SU-DHL-6 (cell line): ENCODE data around the gene PITHD1.

ENCODE experiments used
- EZH2phosphoT487 ChIP-seq: fragments of 200-600 bp; sonication (generic), shearing (Covaris generic); conservative IDR thresholded peaks from 2 replicates; pipeline ENCODE4 v1.6.1; 2018; ENCODE audit warnings: mild to moderate bottlenecking, antibody characterized with exemption, low read length, moderate library complexity, mixed read lengths
- TF ChIP-seq, protein P1 (sequence below): fragments of 200-600 bp; sonication (generic); IDR thresholded peaks from one replicate; pipeline ENCODE4 v1.5.1; 2017; ENCODE audit warnings: antibody characterized with exemption, mild to moderate bottlenecking, low read length, moderate library complexity; ENCODE audit not compliant: insufficient read depth, poor library complexity, severe bottlenecking

DNA sequence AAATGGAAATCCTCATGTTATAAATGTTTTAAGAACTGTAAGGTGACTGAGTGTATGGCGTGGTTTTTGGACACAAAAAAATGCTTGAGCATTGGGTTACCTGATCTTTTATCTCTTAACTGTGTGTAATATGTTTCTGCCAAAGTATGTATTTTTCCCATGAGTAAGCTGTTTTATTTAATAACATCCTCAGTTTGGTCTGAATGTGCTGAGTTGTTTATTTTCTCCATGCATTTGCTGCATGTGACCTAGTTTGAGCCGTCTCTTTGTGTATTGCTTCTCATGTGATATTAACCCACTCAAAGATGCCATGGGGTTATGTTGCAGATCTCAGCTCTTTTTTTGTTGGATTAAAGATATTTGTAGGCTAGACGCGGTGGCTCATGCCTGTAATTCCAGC, 6.6 kb downstream of the PITHD1 start:
- TF ChIP-seq, protein P1, sequence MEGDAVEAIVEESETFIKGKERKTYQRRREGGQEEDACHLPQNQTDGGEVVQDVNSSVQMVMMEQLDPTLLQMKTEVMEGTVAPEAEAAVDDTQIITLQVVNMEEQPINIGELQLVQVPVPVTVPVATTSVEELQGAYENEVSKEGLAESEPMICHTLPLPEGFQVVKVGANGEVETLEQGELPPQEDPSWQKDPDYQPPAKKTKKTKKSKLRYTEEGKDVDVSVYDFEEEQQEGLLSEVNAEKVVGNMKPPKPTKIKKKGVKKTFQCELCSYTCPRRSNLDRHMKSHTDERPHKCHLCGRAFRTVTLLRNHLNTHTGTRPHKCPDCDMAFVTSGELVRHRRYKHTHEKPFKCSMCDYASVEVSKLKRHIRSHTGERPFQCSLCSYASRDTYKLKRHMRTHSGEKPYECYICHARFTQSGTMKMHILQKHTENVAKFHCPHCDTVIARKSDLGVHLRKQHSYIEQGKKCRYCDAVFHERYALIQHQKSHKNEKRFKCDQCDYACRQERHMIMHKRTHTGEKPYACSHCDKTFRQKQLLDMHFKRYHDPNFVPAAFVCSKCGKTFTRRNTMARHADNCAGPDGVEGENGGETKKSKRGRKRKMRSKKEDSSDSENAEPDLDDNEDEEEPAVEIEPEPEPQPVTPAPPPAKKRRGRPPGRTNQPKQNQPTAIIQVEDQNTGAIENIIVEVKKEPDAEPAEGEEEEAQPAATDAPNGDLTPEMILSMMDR = no peak
- TF ChIP-seq EZH2phosphoT487 = no peak
